Ureter (tissue), 1 donor: ENCODE measurements around the gene HIBADH. TPM values are rescaled to one million over a fixed set of nuclear protein-coding genes. Genes with fewer than 3 reads are reported as not detected.
"Not testable (repeated sequence)": the region's sequence is repeated elsewhere in the genome, so short reads cannot be mapped to it uniquely, and the experiment has no call there.

Experiments
- DNase-seq: peaks from one replicate; pipeline ENCODE4 v3.0.0-alpha.2; 2020; ENCODE audit warnings: low spot score
- total RNA-seq: library from RNA; stranded (reverse); gene quantifications from one replicate; pipeline ENCODE4 v1.2.4, GENCODE V29; 2023
- donor health status: DM: yes; HTN: yes; CAD: no.

The HIBADH gene
- total RNA-seq, 1 donor from 2014 or later = 31.3 TPM

GRCh38 chr7:27678617-27679260 lies 16.1 kb upstream of the HIBADH start:
- no peak for DNase-seq

GRCh38 chr7:27677912-27678612 lies 15.4 kb upstream of the HIBADH start:
- DNase-seq = no peak

- DNase-seq = not testable (repeated sequence)
Measured at GRCh38 chr7:27674126-27674525, 11.4 kb upstream of the HIBADH start.

GRCh38 chr7:27671675-27672074 lies 9.0 kb upstream of the HIBADH start:
- DNase-seq = no peak

- DNase-seq = no peak
Measured at GRCh38 chr7:27670676-27671075, 8.0 kb upstream of the HIBADH start.

GRCh38 chr7:27670177-27670576 lies 7.5 kb upstream of the HIBADH start:
- DNase-seq = no peak

- no peak for DNase-seq
Measured at GRCh38 chr7:27665531-27665930, 2.8 kb upstream of the HIBADH start.

- DNase-seq = no peak
Measured at GRCh38 chr7:27663989-27664331, 1.3 kb upstream of the HIBADH start.

GRCh38 chr7:27661811-27662489 lies 733 bp downstream of the HIBADH start:
- peak; percentile 53 for DNase-seq

GRCh38 chr7:27656724-27657123 lies 6.0 kb downstream of the HIBADH start:
- no peak for DNase-seq

- DNase-seq = no peak
Measured at GRCh38 chr7:27655184-27655583, 7.5 kb downstream of the HIBADH start.

GRCh38 chr7:27652518-27652917 lies 10.2 kb downstream of the HIBADH start:
- DNase-seq = no peak

GRCh38 chr7:27651702-27652101 lies 11.0 kb downstream of the HIBADH start:
- no peak for DNase-seq

- DNase-seq = no peak
Measured at GRCh38 chr7:27650283-27650682, 12.4 kb downstream of the HIBADH start.

- no peak for DNase-seq
Measured at GRCh38 chr7:27647489-27647888, 15.2 kb downstream of the HIBADH start.

GRCh38 chr7:27647046-27647445 lies 15.6 kb downstream of the HIBADH start:
- DNase-seq = no peak

GRCh38 chr7:27642271-27642670 lies 20.4 kb downstream of the HIBADH start:
- DNase-seq = no peak

- no peak for DNase-seq
Measured at GRCh38 chr7:27641581-27642230, 21.0 kb downstream of the HIBADH start.

- DNase-seq = peak; percentile 63
Measured at GRCh38 chr7:27640884-27641574, 21.7 kb downstream of the HIBADH start.

- DNase-seq = no peak
Measured at GRCh38 chr7:27639851-27640250, 22.8 kb downstream of the HIBADH start.

GRCh38 chr7:27639048-27639447 lies 23.6 kb downstream of the HIBADH start:
- DNase-seq = not testable (repeated sequence)
